Vagina (tissue), 2 donors: ENCODE data around the gene PARN.

Source experiments
- CTCF ChIP-seq, 3 experiments: fragments of 450-650 bp in 2 of 3; fragments of 200-600 bp in 1 of 3; sonication (generic) in 1 of 3; IDR thresholded peaks; one replicate each; pipeline ENCODE4 v1.5.1; 2017 to 2019; ENCODE audit warnings: antibody characterized with exemption in 3 of 3, mild to moderate bottlenecking in 2 of 3, moderate library complexity in 2 of 3
- POLR2A ChIP-seq, 2 donors: fragments of 450-650 bp; IDR thresholded peaks; one replicate each; pipeline ENCODE4 v1.6.1; 2017; ENCODE audit warnings: antibody characterized with exemption in 2 of 2, mild to moderate bottlenecking in 2 of 2, moderate library complexity in 2 of 2

GRCh38 chr16:14539631-14540030 is 90.4 kb downstream of the PARN start:
- TF ChIP-seq POLR2A (IDR thresholded peaks at IDR 0.05) (no peak), CTCF (IDR thresholded peaks at IDR 0.05) (no peak)
